GM18507 (cell line): Measurements from ENCODE around the gene REEP5.
"Not testable (repeated sequence)": the region's sequence is repeated elsewhere in the genome, so short reads cannot be mapped to it uniquely, and the experiment has no call there.

Experiments used
- DNase-seq: peaks from one replicate; pipeline ENCODE4 v3.0.0; 2011; ENCODE audit warnings: low read depth; ENCODE audit not compliant: insufficient read length; ENCODE audit errors: extremely low spot score
- FAIRE-seq: peaks from 2 replicates; lab custom pipeline; 2011; peaks lifted over from hg19 to GRCh38; lab: Jason Lieb, UNC

REEP5 gene

GRCh38 chr5:112934366-112934663 lies 12.3 kb upstream of the REEP5 start:
- DNase-seq (no peak), FAIRE-seq (no peak)

GRCh38 chr5:112933651-112934365 lies 11.8 kb upstream of the REEP5 start:
- FAIRE-seq = no peak

GRCh38 chr5:112933105-112933504 lies 11.1 kb upstream of the REEP5 start:
- DNase-seq (no peak), FAIRE-seq (no peak)

More at GRCh38 chr5:112933651-112934365, 11.8 kb upstream of the REEP5 start:
- no peak for DNase-seq

GRCh38 chr5:112931473-112931872 lies 9.4 kb upstream of the REEP5 start:
- peak; percentile 31 for FAIRE-seq
- no peak for DNase-seq

GRCh38 chr5:112930082-112930344 lies 8.0 kb upstream of the REEP5 start:
- no peak for DNase-seq
- peak; percentile 83 for FAIRE-seq

DNA sequence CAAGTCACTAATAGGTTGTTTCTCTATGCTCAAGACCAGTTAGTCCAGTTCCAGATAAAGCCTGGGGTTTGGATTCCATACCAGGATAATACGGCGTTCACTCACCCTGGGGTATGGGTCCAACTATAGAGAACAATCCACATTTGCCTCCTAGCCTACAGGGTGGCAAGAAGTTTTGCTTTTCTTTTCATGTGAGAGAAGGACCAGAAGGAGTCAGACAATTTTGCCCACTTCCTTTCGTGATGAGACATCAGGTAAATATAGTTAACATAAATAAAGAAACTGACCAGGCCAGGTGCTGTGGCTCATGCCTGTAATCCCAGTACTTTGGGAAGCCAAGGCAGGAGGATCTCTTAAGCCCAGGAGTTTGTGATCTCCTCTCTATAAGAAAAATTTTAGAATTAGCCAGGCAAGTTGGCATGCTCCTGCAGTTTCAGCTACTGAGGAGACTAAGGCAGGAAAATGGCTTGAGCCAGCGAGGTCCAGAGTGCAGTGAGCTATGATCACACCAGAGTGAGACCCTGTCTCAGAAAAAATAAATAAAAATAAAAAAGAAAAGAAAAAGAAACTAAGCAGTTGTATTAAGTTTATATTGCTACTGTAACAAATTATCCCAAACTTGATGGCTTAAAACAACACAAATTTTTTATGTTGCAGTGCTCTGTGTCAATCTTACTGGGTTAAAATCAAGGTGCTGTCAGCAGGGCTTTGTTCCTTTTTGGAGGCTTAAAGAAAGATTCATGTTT lies 7.5 kb upstream of the REEP5 start:
- FAIRE-seq (peak; percentile 95), DNase-seq (no peak)

- DNase-seq (no peak), FAIRE-seq (no peak)
Observed at GRCh38 chr5:112923988-112924387, 2.0 kb upstream of the REEP5 start.

GRCh38 chr5:112923148-112923917 lies 1.3 kb upstream of the REEP5 start:
- FAIRE-seq (peak; percentile 91), DNase-seq (peak; percentile 8)

- DNase-seq = peak; percentile 7
- peak; percentile 15 for FAIRE-seq
Observed at GRCh38 chr5:112921026-112921832, 798 bp downstream of the REEP5 start.

DNA sequence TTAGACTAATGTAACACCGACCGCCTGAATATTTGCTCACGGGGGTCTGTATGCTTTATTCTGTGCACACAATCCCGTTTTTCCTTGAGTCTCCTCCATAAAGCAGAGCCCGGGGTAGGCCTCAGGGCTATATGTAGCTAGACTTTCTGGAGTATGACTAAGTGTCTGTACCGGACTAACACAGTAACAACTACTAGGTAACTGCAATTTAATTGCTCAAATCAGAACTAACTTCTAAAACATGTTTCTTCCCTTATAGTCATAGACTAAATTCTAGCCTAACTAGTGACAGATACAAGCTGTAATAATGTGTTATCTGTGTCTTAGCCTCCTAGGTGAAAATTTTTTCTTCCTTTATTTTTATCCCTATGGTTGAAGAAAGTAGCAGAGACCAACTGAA lies 2.1 kb downstream of the REEP5 start:
- no peak for DNase-seq
- FAIRE-seq = no peak

DNA sequence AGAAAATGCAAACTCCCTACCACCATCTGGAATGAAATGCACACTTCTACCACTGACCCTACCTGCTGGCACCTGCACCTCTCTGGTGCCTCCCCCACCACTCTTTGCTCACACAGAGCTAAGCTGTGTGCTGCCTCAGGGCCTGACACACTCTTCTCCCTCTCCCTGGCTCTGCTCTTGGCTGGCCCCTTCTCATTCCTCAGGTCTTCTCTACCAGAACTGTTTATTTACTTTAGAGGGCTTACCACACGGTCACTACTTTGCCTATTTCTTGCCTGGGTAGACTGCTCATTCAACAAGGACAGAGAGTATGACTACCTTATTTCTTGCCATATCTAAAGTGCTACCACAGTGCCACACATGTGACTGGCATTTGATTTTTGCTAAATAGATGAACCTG lies 3.3 kb downstream of the REEP5 start:
- DNase-seq (no peak), FAIRE-seq (no peak)

- DNase-seq (no peak), FAIRE-seq (no peak)
Observed at GRCh38 chr5:112918136-112918535, 3.9 kb downstream of the REEP5 start.

DNA sequence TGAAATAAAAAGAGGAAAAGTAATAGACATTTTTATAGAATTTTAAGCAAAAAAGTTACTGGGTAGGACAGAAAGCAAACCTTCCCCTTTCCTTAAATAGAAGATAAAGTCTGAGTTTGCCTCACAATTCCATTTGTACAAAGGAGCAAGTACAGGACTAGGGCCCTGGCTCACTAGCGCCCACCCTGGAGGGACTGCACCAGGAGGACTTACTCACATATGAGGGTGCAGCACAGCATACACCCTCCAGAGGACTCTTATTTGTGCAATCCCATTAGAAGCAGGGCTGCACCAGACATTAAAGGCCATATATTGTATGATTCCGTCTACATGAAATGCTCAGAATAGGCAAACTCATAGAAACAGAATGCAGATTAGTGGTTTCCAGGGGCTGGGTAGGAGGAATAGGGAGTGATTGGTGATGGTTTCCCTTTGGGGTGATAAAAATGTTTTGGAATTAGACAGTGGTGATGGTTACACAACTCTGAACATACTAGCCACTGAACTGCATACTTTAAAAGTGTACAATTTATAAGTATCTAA lies 4.5 kb downstream of the REEP5 start:
- FAIRE-seq = no peak
- DNase-seq = no peak

DNA sequence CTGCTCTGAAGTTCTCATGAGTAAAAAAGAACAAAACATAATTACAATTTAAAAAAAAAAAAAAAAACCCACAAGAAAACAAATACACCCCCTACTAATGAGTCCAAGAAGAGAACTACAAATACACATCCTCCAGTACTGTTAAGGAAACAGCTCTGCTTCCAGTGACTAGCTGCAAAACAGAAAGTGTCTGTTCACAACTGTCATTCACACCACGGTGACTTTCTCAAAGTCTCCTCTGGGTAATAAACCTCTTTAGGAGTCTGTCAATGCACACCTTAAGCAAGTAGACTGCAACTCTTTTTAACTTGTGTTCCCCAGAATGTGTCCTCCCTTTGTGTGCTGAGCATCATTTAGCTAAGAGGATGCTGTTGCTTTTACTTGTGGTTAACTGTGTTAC lies 6.2 kb downstream of the REEP5 start:
- FAIRE-seq (peak; percentile 66), DNase-seq (no peak)

- FAIRE-seq (no peak), DNase-seq (no peak)
Observed at GRCh38 chr5:112914584-112914983, 7.4 kb downstream of the REEP5 start.

DNA sequence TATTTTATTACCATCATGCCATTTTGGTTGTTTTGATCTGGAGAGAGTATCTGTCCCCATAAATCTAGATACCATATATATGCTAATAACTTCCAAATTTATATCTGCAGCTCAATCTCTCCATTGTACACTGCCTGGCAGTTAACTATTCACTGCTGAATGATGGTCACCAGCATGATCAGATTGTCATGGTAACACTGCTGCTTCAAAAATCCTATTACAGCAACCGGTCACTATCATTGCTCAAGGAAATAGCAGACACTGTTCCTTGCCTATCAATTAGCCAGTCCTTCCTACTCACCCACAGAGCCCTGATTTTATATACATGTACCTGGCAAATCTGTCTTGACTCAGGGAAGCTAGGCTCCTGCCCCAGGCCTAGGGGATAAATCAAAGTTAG lies 11.5 kb downstream of the REEP5 start:
- DNase-seq = no peak
- no peak for FAIRE-seq

GRCh38 chr5:112908854-112909253 lies 13.2 kb downstream of the REEP5 start:
- FAIRE-seq (no peak), DNase-seq (no peak)

- no peak for FAIRE-seq
- DNase-seq = no peak
Observed at GRCh38 chr5:112907166-112907631, 14.8 kb downstream of the REEP5 start.

- DNase-seq = no peak
- FAIRE-seq = no peak
Observed at GRCh38 chr5:112906637-112907036, 15.4 kb downstream of the REEP5 start.

DNA sequence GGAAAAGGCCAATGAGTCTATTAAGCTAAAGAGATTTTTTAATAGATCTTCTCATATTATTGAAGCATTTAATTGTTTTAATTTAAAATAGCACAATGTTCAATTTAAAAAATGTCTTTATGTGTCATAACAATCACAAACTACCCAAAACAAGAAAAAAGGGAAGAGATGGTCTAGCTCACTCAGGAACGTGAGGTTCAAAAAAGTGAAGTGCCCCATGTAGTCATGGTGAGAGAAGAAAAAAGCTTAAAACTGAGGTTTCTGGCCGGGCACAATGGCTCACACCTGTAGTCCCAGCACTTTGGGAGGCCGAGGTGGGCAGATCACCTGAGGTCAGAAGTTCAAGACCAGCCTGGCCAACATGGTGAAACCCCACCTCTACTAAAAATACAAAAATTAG lies 17.0 kb downstream of the REEP5 start:
- DNase-seq, FAIRE-seq: not testable (repeated sequence)
